Trophoblast cell (in vitro differentiated cells and primary cell): Measurements from ENCODE around the gene SBNO2.
A peak's percentile ranks its signal among the peaks of the same experiment; 100 is the strongest.

ENCODE experiments used
- DNase-seq, 2 donors: peaks; one replicate each; pipeline ENCODE4 v3.0.0-alpha.2; 2016
- H2AFZ ChIP-seq: 2 replicates; pipeline ENCODE4 v1.6.1; 2013; ENCODE audit warnings: low read length, moderate library complexity, mild to moderate bottlenecking; ENCODE audit not compliant: insufficient read depth, poor library complexity
- H2AK5ac ChIP-seq: 2 replicates; pipeline ENCODE4 v1.6.1; 2013; ENCODE audit warnings: mild to moderate bottlenecking, low read length
- H2BK120ac ChIP-seq: 2 replicates; pipeline ENCODE4 v1.6.1; 2013; ENCODE audit warnings: low read length, mild to moderate bottlenecking, moderate library complexity; ENCODE audit not compliant: insufficient read depth, poor library complexity
- H2BK12ac ChIP-seq: 2 replicates; pipeline ENCODE4 v1.6.1; 2013; ENCODE audit warnings: mild to moderate bottlenecking, low read length, moderate library complexity
- H2BK5ac ChIP-seq: 2 replicates; pipeline ENCODE4 v1.6.1; 2013; ENCODE audit warnings: low read length, low read depth, moderate library complexity, mild to moderate bottlenecking; ENCODE audit not compliant: poor library complexity
- H3K14ac ChIP-seq: 2 replicates; pipeline ENCODE4 v1.6.1; 2013; ENCODE audit warnings: mild to moderate bottlenecking, low read length
- H3K18ac ChIP-seq: 2 replicates; pipeline ENCODE4 v1.6.1; 2013; ENCODE audit warnings: mild to moderate bottlenecking, low read length
- H3K23ac ChIP-seq: 2 replicates; pipeline ENCODE4 v1.6.1; 2013; ENCODE audit warnings: low read length
- H3K27ac ChIP-seq: 2 replicates; pipeline ENCODE4 v1.5.1; 2013; ENCODE audit warnings: low read depth, mild to moderate bottlenecking, inconsistent platforms, low read length, moderate library complexity
- H3K27me3 ChIP-seq: 2 replicates; pipeline ENCODE4 v1.6.1; 2013; ENCODE audit warnings: inconsistent platforms, mild to moderate bottlenecking, low read length, moderate library complexity; ENCODE audit not compliant: insufficient read depth
- H3K36me3 ChIP-seq, 2 experiments: 1 replicate in 1 of 2; 2 replicates in 1 of 2; pipeline ENCODE4 v1.6.1; 2013; ENCODE audit warnings: low read length in 2 of 2, mild to moderate bottlenecking in 2 of 2, moderate library complexity in 1 of 2; ENCODE audit not compliant: insufficient read depth in 2 of 2, control insufficient read depth in 1 of 2
- H3K4ac ChIP-seq: 2 replicates; pipeline ENCODE4 v1.6.1; 2013; ENCODE audit warnings: low read depth, mild to moderate bottlenecking, low read length, moderate library complexity
- H3K4me1 ChIP-seq, 2 experiments: 1 replicate in 1 of 2; 2 replicates in 1 of 2; pipeline ENCODE4 v1.6.1; 2013; ENCODE audit warnings: low read length in 2 of 2, mild to moderate bottlenecking in 2 of 2, moderate library complexity in 1 of 2; ENCODE audit not compliant: insufficient read depth in 2 of 2, control insufficient read depth in 1 of 2
- H3K4me2 ChIP-seq: 2 replicates; pipeline ENCODE4 v1.6.1; 2013; ENCODE audit warnings: inconsistent platforms, mild to moderate bottlenecking, low read length, moderate library complexity
- H3K4me3 ChIP-seq: 2 replicates; pipeline ENCODE4 v1.5.1; 2013; ENCODE audit warnings: mild to moderate bottlenecking, low read depth, low read length, inconsistent platforms
- H3K79me1 ChIP-seq: one replicate; pipeline ENCODE4 v1.6.1; 2013; ENCODE audit warnings: low read length
- H3K79me2 ChIP-seq: 2 replicates; pipeline ENCODE4 v1.6.1; 2013; ENCODE audit warnings: low read length, mild to moderate bottlenecking; ENCODE audit not compliant: control insufficient read depth, insufficient read depth, poor library complexity
- H3K9ac ChIP-seq: 2 replicates; pipeline ENCODE4 v1.6.1; 2013; ENCODE audit warnings: mild to moderate bottlenecking, low read length
- H3K9me3 ChIP-seq: 2 replicates; pipeline ENCODE4 v1.6.1; 2013; ENCODE audit warnings: low read depth, mild to moderate bottlenecking, control low read depth, inconsistent platforms, low read length; ENCODE audit not compliant: insufficient read depth
- H4K12ac ChIP-seq: 2 replicates; pipeline ENCODE4 v1.6.1; 2013; ENCODE audit warnings: low read depth, mild to moderate bottlenecking, low read length, moderate library complexity
- H4K8ac ChIP-seq: 2 replicates; pipeline ENCODE4 v1.6.1; 2013; ENCODE audit warnings: low read depth, mild to moderate bottlenecking, low read length, moderate library complexity
- H4K91ac ChIP-seq: one replicate; pipeline ENCODE4 v1.6.1; 2013; ENCODE audit warnings: low read depth, mild to moderate bottlenecking, low read length, moderate library complexity
- WGBS: extraction: QIAGEN DNeasy Blood & Tissue Kit; methylation state at CpG from one replicate; pipeline ENCODE4 v1.1.7; 2013; ENCODE audit warnings: missing lambda C conversion rate; ENCODE audit not compliant: insufficient read length, insufficient coverage; ENCODE audit errors: extremely low coverage; 5-methylcytosine and 5-hydroxymethylcytosine counted together

The SBNO2 gene

GRCh38 chr19:1084024-1084868 is 89.8 kb downstream of the SBNO2 start:
- Histone ChIP-seq H3K18ac (no peak overlapping the region), H3K4me3 (no peak overlapping the region), H3K27ac (no peak overlapping the region), H3K4me1 (peaks cover 0 to 2% of the 10 kb centered on the region in 2 experiments), H2BK12ac (no peak overlapping the region), H2AFZ (no peak overlapping the region), H3K79me2 (no peaks in the 10 kb centered on the region), H3K4me2 (no peak overlapping the region), H2BK5ac (no peak overlapping the region), H2BK120ac (no peak overlapping the region), H4K8ac (no peak overlapping the region), H3K36me3 (peaks cover 32 to 36% of the 10 kb centered on the region in 2 experiments), H3K27me3 (no peaks in the 10 kb centered on the region), H3K9ac (no peak overlapping the region), H2AK5ac (no peak overlapping the region), H3K79me1 (no peaks in the 10 kb centered on the region), H3K23ac (no peak overlapping the region), H3K4ac (no peak overlapping the region), H4K12ac (no peak overlapping the region), H3K14ac (no peak overlapping the region), H3K9me3 (peaks cover 9% of the 10 kb centered on the region), H4K91ac (no peak overlapping the region)
- DNase-seq: no peak
- WGBS: no CpG with 5 or more reads among the region's 43 CpGs

DNA sequence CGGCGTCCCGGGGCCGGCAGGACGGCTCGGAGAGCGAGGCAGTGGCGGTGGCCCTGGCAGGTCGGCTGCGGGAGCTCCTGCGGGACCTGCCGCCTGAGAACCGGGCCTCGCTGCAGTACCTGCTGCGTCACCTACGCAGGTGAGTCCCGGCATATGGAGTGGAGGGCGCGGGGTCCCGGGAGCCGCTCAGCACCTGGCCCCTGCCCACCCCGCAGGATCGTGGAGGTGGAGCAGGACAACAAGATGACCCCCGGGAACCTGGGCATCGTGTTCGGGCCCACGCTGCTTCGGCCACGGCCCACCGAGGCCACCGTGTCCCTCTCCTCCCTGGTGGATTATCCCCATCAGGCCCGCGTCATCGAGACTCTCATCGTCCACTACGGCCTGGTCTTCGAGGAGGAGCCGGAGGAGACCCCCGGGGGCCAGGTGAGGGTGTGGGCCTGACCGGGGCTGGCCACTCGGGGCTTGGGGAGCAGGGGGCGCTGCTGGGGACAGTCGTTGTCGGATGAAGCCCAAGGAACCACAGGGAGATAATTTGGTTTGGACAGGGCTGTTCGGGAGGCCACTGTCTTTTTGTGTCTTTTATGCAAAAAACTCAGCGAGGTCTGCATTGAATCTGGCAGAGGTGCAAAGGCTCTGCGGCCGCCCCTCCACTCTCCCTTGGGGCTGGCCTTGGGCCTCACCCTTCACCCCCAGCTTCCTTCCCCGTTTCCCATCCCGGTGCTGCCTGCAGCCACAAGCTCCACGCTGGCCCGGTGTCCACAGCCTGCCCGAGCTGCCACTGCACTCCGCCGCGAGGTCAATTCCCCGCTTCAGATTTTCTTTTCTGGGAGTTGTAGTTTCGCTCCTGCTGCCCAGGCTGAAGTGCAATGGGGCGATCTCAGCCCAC is 90.9 kb downstream of the SBNO2 start:
- peaks cover 9% of the 10 kb centered on the region for H3K9me3 ChIP-seq
- H3K23ac ChIP-seq: no peak overlapping the region
- no peak overlapping the region for H4K8ac ChIP-seq
- no peak overlapping the region for H3K14ac ChIP-seq
- H3K4me3 ChIP-seq: no peak overlapping the region
- H3K9ac ChIP-seq: no peak overlapping the region
- no peak overlapping the region for H3K4ac ChIP-seq
- no peaks in the 10 kb centered on the region for H3K79me1 ChIP-seq
- no peaks in the 10 kb centered on the region for H3K79me2 ChIP-seq
- H4K12ac ChIP-seq: no peak overlapping the region
- H3K18ac ChIP-seq: no peak overlapping the region
- DNase-seq: no peak
- H2BK12ac ChIP-seq: no peak overlapping the region
- H3K4me2 ChIP-seq: no peak overlapping the region
- no peak overlapping the region for H2AK5ac ChIP-seq
- no CpG with 5 or more reads among the region's 59 CpGs for WGBS
- no peak overlapping the region for H2AFZ ChIP-seq
- H2BK120ac ChIP-seq: no peak overlapping the region
- H3K27ac ChIP-seq: no peak overlapping the region
- peaks cover 22 to 26% of the 10 kb centered on the region in 2 experiments for H3K36me3 ChIP-seq
- H4K91ac ChIP-seq: no peak overlapping the region
- H2BK5ac ChIP-seq: no peak overlapping the region
- no peaks in the 10 kb centered on the region for H3K27me3 ChIP-seq
- peaks cover 0 to 2% of the 10 kb centered on the region in 2 experiments for H3K4me1 ChIP-seq

DNA sequence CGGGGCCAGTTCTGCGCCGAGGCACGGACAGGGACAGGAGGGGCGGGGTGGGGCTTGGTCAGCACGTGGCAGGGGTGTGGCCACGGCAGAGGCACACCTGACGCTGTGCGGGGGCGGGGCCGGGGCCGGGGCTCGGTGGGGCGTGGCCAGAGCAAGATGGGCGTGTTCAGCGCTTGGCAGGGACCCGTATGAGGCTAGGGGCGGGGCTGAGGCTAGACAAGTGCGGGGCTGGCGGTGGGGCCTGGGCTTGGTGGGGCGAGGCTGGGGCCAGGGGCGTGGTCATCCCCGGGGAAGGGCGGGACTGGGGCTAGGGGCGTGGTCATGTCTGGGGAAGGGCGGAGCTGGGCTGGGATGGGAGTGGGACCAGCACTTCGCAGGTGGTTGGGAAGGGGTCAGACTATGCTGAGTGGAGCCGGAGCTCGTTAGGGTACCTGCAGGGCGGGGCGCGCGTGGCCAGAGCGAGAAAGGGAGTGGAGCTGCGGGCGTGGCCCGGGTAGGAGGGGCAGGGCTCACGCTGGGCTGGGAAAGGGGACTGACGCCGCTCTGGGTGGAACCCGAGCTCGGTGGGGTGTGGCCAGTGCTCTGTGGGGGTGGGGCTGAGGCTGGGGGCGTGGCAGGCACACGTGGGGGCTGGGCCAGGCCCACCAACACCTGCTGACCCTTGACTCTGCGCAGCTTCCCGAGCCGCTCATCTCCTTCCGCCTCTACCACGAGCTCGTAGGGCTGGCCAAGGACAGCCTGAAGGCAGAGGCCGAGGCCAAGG is 91.7 kb downstream of the SBNO2 start:
- Histone ChIP-seq H3K9ac (no peak overlapping the region), H4K8ac (no peak overlapping the region), H3K23ac (no peak overlapping the region), H3K4me2 (no peak overlapping the region), H3K18ac (no peak overlapping the region), H2BK12ac (no peak overlapping the region), H3K27ac (no peak overlapping the region), H3K36me3 (peaks cover 14 to 18% of the 10 kb centered on the region in 2 experiments), H4K91ac (no peak overlapping the region), H3K79me2 (no peaks in the 10 kb centered on the region), H3K9me3 (peaks cover 9% of the 10 kb centered on the region), H3K4me1 (peaks cover 0 to 2% of the 10 kb centered on the region in 2 experiments), H3K79me1 (no peaks in the 10 kb centered on the region), H3K4ac (no peak overlapping the region), H3K4me3 (no peak overlapping the region), H2BK120ac (no peak overlapping the region), H2BK5ac (no peak overlapping the region), H3K27me3 (no peaks in the 10 kb centered on the region), H3K14ac (no peak overlapping the region), H2AFZ (no peak overlapping the region), H4K12ac (no peak overlapping the region), H2AK5ac (no peak overlapping the region)
- DNase-seq: peak; percentile 93 to 96
- WGBS: no CpG with 5 or more reads among the region's 51 CpGs
